ENCODE results near the gene ABCG1.

Gene ABCG1

DNA sequence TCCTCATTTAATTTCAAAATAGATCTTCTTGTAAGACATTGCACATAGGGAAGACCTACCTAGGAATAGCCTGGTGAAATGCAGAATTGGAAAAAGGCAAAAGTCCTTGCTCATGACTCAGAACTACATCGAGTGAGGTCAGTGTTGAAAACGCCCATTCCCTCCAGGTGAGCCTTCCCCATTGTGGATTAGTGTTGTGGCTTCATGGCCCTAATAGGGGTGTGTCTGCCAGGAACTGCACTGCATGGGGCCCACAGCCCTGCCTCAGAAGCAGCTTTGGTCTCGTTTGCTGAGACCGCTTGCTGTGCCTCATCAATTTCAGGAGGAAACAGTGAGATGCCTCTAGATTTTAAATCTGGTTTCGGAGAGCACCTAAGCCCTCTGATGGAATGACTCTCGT, 79.3 kb downstream of the ABCG1 start:
- H3K4me2 ChIP-seq (ENCODE audit: insufficient read depth, low read length, poor library complexity, severe bottlenecking) = no peak overlapping the region
- no peak overlapping the region for H2BK120ac ChIP-seq (ENCODE audit: low read depth, low read length)
- no peak overlapping the region for H3K14ac ChIP-seq (ENCODE audit: low read length)
- H3K4ac ChIP-seq (ENCODE audit: low read length) = no peak overlapping the region
- H3K27me3 ChIP-seq (ENCODE audit: control insufficient read depth in 3 of 3, insufficient read depth in 3 of 3, low read depth in 1 of 3, low read length in 3 of 3) = peaks cover 0 to 6% (median 4%) of the 10 kb centered on the region in 3 experiments
- no peaks in the 10 kb centered on the region for H3K79me1 ChIP-seq (ENCODE audit: low read depth, low read length)
- no peak overlapping the region for H3K4me3 ChIP-seq (ENCODE audit: low read length in 2 of 2)
- no peak overlapping the region for H2BK15ac ChIP-seq (ENCODE audit: low read length)
- H2BK5ac ChIP-seq (ENCODE audit: low read length) = no peak overlapping the region
- H3K18ac ChIP-seq (ENCODE audit: low read length) = no peak overlapping the region
- H2AK5ac ChIP-seq (ENCODE audit: low read depth, low read length) = no peak overlapping the region
- no peak overlapping the region for H2BK12ac ChIP-seq (ENCODE audit: low read length)
- H3K9me3 ChIP-seq (replicated peaks in 1 of 2; ENCODE audit: control insufficient read depth in 2 of 2, insufficient read depth in 1 of 2, low read depth in 1 of 2, low read length in 2 of 2) = peaks cover 0 to 3% of the 10 kb centered on the region in 2 donors
- no peak overlapping the region for H4K91ac ChIP-seq (ENCODE audit: low read depth, low read length, poor library complexity)
- H3K23ac ChIP-seq (ENCODE audit: low read depth, low read length, poor library complexity) = no peak overlapping the region
- H3K27ac ChIP-seq (replicated peaks; ENCODE audit: low read length) = no peak overlapping the region
- no peak overlapping the region for H3K9ac ChIP-seq (ENCODE audit: low read depth, low read length, poor library complexity)
- H2AFZ ChIP-seq (ENCODE audit: low read length) = no peak overlapping the region
- DNase-seq (ENCODE audit: low spot score) = no peak
- no CpG with 5 or more reads among the region's 6 CpGs for WGBS, 2 donors (ENCODE audit: extremely low coverage in 2 of 2, insufficient read length in 2 of 2, insufficient replicate concordance in 1 of 2)
- H4K8ac ChIP-seq (ENCODE audit: low read depth, low read length) = no peak overlapping the region
- no peaks in the 10 kb centered on the region for H3K36me3 ChIP-seq (replicated peaks in 1 of 2; ENCODE audit: control insufficient read depth in 2 of 2, insufficient read depth in 2 of 2, low read length in 2 of 2)
- peaks cover 0 to 11% of the 10 kb centered on the region in 2 donors for H3K4me1 ChIP-seq (ENCODE audit: control insufficient read depth in 2 of 2, insufficient read depth in 1 of 2, low read depth in 1 of 2, low read length in 2 of 2)

DNA sequence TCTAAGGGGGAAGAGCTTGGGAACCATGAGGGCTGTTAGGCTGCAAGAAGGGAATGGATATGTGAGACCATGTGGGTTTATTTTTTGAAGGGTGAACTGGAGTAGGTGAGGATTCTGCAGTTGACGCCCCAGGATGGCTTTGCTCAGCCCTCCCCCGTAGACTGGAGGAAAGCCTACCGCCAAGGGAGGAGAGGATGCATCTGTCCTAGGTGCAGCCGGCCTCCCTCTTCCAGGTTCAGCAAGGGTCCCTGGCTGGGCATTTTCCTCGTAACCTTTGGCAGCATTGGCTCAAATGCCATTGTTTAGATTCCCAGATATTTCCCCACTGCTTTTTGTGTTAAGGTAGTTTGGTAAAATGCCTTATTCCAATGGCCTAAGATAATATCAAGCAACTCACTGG, 79.7 kb downstream of the ABCG1 start:
- no peak overlapping the region for H3K4ac ChIP-seq (ENCODE audit: low read length)
- H3K4me3 ChIP-seq (ENCODE audit: low read length in 2 of 2) = no peak overlapping the region
- DNase-seq (ENCODE audit: low spot score) = no peak
- H3K27me3 ChIP-seq (ENCODE audit: control insufficient read depth in 3 of 3, insufficient read depth in 3 of 3, low read depth in 1 of 3, low read length in 3 of 3) = peaks cover 0 to 6% (median under 1%) of the 10 kb centered on the region in 3 experiments
- H4K91ac ChIP-seq (ENCODE audit: low read depth, low read length, poor library complexity) = no peak overlapping the region
- no peaks in the 10 kb centered on the region for H3K79me1 ChIP-seq (ENCODE audit: low read depth, low read length)
- no peak overlapping the region for H4K8ac ChIP-seq (ENCODE audit: low read depth, low read length)
- H3K36me3 ChIP-seq (replicated peaks in 1 of 2; ENCODE audit: control insufficient read depth in 2 of 2, insufficient read depth in 2 of 2, low read length in 2 of 2) = no peaks in the 10 kb centered on the region
- no CpG with 5 or more reads among the region's 5 CpGs for WGBS, 2 donors (ENCODE audit: extremely low coverage in 2 of 2, insufficient read length in 2 of 2, insufficient replicate concordance in 1 of 2)
- H2BK5ac ChIP-seq (ENCODE audit: low read length) = no peak overlapping the region
- H3K18ac ChIP-seq (ENCODE audit: low read length) = no peak overlapping the region
- no peak overlapping the region for H3K27ac ChIP-seq (replicated peaks; ENCODE audit: low read length)
- H3K4me1 ChIP-seq (ENCODE audit: control insufficient read depth in 2 of 2, insufficient read depth in 1 of 2, low read depth in 1 of 2, low read length in 2 of 2) = peaks cover 0 to 9% of the 10 kb centered on the region in 2 donors
- no peak overlapping the region for H3K4me2 ChIP-seq (ENCODE audit: insufficient read depth, low read length, poor library complexity, severe bottlenecking)
- no peak overlapping the region for H2AK5ac ChIP-seq (ENCODE audit: low read depth, low read length)
- no peak overlapping the region for H2BK120ac ChIP-seq (ENCODE audit: low read depth, low read length)
- H2BK15ac ChIP-seq (ENCODE audit: low read length) = no peak overlapping the region
- H3K23ac ChIP-seq (ENCODE audit: low read depth, low read length, poor library complexity) = no peak overlapping the region
- H3K14ac ChIP-seq (ENCODE audit: low read length) = no peak overlapping the region
- H3K9ac ChIP-seq (ENCODE audit: low read depth, low read length, poor library complexity) = no peak overlapping the region
- H2AFZ ChIP-seq (ENCODE audit: low read length) = no peak overlapping the region
- H3K9me3 ChIP-seq (replicated peaks in 1 of 2; ENCODE audit: control insufficient read depth in 2 of 2, insufficient read depth in 1 of 2, low read depth in 1 of 2, low read length in 2 of 2) = peaks cover 0 to under 1% of the 10 kb centered on the region in 2 donors
- no peak overlapping the region for H2BK12ac ChIP-seq (ENCODE audit: low read length)

DNA sequence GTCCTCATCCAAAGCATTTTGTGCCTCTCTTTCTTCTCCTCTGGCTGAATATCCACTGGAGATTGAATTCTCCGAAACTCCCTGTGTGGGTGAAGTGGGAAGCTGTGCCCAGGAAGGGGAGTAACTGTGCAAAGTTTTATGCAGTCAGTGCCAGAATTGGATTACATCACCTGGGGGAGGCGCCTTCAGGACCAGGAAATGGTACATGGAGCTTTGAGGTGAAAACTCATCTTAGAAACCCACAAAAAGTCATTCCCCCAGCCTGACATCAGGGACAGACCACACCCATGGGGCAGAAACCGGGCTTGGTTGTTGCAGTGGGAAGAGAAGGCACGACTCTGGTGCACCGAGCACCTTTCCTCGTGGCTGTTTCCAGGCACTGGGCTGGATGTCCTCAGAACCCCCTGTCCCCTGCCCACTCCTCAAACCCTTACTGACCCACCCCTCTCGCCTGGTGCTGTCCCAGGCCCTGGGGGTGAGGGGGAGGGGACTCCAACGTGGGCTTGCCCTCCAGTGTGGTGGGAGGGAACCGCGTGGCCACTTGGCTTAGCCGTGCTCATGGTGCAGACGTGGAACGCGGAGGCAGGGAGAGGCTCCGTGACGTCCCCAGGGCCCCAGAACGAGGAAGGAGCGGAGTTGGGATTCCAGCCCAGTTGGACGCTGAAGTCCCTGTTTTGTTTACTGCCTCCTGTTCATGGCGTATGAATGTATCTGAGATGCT, 80.5 kb downstream of the ABCG1 start:
- Histone ChIP-seq H3K9ac (ENCODE audit: low read depth, low read length, poor library complexity) (no peak overlapping the region), H2BK120ac (ENCODE audit: low read depth, low read length) (no peak overlapping the region), H2AFZ (ENCODE audit: low read length) (no peak overlapping the region), H3K4ac (ENCODE audit: low read length) (no peak overlapping the region), H3K27me3 (ENCODE audit: control insufficient read depth in 3 of 3, insufficient read depth in 3 of 3, low read depth in 1 of 3, low read length in 3 of 3) (peaks cover 0 to 6% (median 0%) of the 10 kb centered on the region in 3 experiments), H3K18ac (ENCODE audit: low read length) (peak overlapping the region; percentile 75), H3K36me3 (replicated peaks in 1 of 2; ENCODE audit: control insufficient read depth in 2 of 2, insufficient read depth in 2 of 2, low read length in 2 of 2) (no peaks in the 10 kb centered on the region), H2BK15ac (ENCODE audit: low read length) (no peak overlapping the region), H3K79me1 (ENCODE audit: low read depth, low read length) (no peaks in the 10 kb centered on the region), H3K14ac (ENCODE audit: low read length) (no peak overlapping the region), H2BK12ac (ENCODE audit: low read length) (no peak overlapping the region), H3K4me3 (ENCODE audit: low read length in 2 of 2) (peak overlapping the region in 1 of 2 donors; percentile 27), H4K91ac (ENCODE audit: low read depth, low read length, poor library complexity) (no peak overlapping the region), H2BK5ac (ENCODE audit: low read length) (no peak overlapping the region), H3K4me2 (ENCODE audit: insufficient read depth, low read length, poor library complexity, severe bottlenecking) (no peak overlapping the region), H3K4me1 (ENCODE audit: control insufficient read depth in 2 of 2, insufficient read depth in 1 of 2, low read depth in 1 of 2, low read length in 2 of 2) (peaks cover 0 to 9% of the 10 kb centered on the region in 2 donors), H4K8ac (ENCODE audit: low read depth, low read length) (no peak overlapping the region), H2AK5ac (ENCODE audit: low read depth, low read length) (peak overlapping the region; percentile 68), H3K9me3 (replicated peaks in 1 of 2; ENCODE audit: control insufficient read depth in 2 of 2, insufficient read depth in 1 of 2, low read depth in 1 of 2, low read length in 2 of 2) (no peaks in the 10 kb centered on the region), H3K27ac (replicated peaks; ENCODE audit: low read length) (no peak overlapping the region), H3K23ac (ENCODE audit: low read depth, low read length, poor library complexity) (peak overlapping the region; percentile 20)
- WGBS, 2 donors (ENCODE audit: extremely low coverage in 2 of 2, insufficient read length in 2 of 2, insufficient replicate concordance in 1 of 2) = no CpG with 5 or more reads among the region's 20 CpGs
- no peak for DNase-seq (ENCODE audit: low spot score)

DNA sequence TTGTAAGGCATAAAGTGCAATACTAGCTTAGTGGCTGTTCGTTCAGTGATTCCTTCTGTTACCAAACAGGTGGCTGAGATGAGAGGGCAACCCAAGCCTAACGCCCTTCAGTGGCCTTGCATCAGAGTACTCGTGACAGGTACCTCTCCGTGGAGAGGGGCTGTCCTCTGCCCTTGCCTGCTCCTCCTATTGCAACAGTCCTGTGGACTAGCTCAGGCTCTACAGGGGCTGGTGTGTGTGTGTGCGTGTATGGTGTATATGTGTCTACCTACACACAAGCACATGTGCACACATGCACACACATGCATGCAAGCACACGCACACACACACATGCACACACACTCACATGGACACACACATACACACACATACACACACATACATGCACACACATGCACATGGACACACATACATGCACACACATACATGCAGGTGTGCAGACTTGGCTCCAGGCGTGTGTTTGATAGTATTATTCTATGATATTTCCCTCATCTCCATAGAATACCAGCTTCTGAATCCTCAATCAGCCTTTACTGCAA, 81.2 kb downstream of the ABCG1 start:
- DNase-seq (ENCODE audit: low spot score) = no peak
- Histone ChIP-seq H3K36me3 (replicated peaks in 1 of 2; ENCODE audit: control insufficient read depth in 2 of 2, insufficient read depth in 2 of 2, low read length in 2 of 2) (no peaks in the 10 kb centered on the region), H3K14ac (ENCODE audit: low read length) (no peak overlapping the region), H4K8ac (ENCODE audit: low read depth, low read length) (no peak overlapping the region), H2BK15ac (ENCODE audit: low read length) (no peak overlapping the region), H3K4me3 (ENCODE audit: low read length in 2 of 2) (peak overlapping the region in 1 of 2 donors; percentile 21), H3K4me1 (ENCODE audit: control insufficient read depth in 2 of 2, insufficient read depth in 1 of 2, low read depth in 1 of 2, low read length in 2 of 2) (peaks cover 0 to 9% of the 10 kb centered on the region in 2 donors), H3K9me3 (replicated peaks in 1 of 2; ENCODE audit: control insufficient read depth in 2 of 2, insufficient read depth in 1 of 2, low read depth in 1 of 2, low read length in 2 of 2) (no peaks in the 10 kb centered on the region), H2BK5ac (ENCODE audit: low read length) (no peak overlapping the region), H2BK12ac (ENCODE audit: low read length) (no peak overlapping the region), H2AK5ac (ENCODE audit: low read depth, low read length) (peak overlapping the region; percentile 68), H3K18ac (ENCODE audit: low read length) (no peak overlapping the region), H2AFZ (ENCODE audit: low read length) (no peak overlapping the region), H2BK120ac (ENCODE audit: low read depth, low read length) (no peak overlapping the region), H3K27me3 (ENCODE audit: control insufficient read depth in 3 of 3, insufficient read depth in 3 of 3, low read depth in 1 of 3, low read length in 3 of 3) (peaks cover 0 to 6% (median 0%) of the 10 kb centered on the region in 3 experiments), H3K23ac (ENCODE audit: low read depth, low read length, poor library complexity) (no peak overlapping the region), H3K27ac (replicated peaks; ENCODE audit: low read length) (no peak overlapping the region), H3K79me1 (ENCODE audit: low read depth, low read length) (no peaks in the 10 kb centered on the region), H3K4me2 (ENCODE audit: insufficient read depth, low read length, poor library complexity, severe bottlenecking) (no peak overlapping the region), H3K4ac (ENCODE audit: low read length) (no peak overlapping the region), H3K9ac (ENCODE audit: low read depth, low read length, poor library complexity) (no peak overlapping the region), H4K91ac (ENCODE audit: low read depth, low read length, poor library complexity) (no peak overlapping the region)
- no CpG with 5 or more reads among the region's 7 CpGs for WGBS, 2 donors (ENCODE audit: extremely low coverage in 2 of 2, insufficient read length in 2 of 2, insufficient replicate concordance in 1 of 2)

All from neuronal stem cell (in vitro differentiated cells).